Astrocyte (in vitro differentiated cells and primary cell): Measurements from ENCODE around the gene ROBO3.

Source experiments
- EZH2 ChIP-seq: IDR thresholded peaks from 2 replicates; pipeline ENCODE4 v1.6.1; 2012; ENCODE audit warnings: mild to moderate bottlenecking, low read length, inconsistent platforms; ENCODE audit not compliant: insufficient read depth
- TF ChIP-seq, protein P1 (sequence below): IDR thresholded peaks from 2 replicates; pipeline ENCODE4 v1.5.1; 2011; ENCODE audit warnings: low read depth, mild to moderate bottlenecking, inconsistent platforms, low read length, moderate library complexity; ENCODE audit not compliant: insufficient read depth

DNA sequence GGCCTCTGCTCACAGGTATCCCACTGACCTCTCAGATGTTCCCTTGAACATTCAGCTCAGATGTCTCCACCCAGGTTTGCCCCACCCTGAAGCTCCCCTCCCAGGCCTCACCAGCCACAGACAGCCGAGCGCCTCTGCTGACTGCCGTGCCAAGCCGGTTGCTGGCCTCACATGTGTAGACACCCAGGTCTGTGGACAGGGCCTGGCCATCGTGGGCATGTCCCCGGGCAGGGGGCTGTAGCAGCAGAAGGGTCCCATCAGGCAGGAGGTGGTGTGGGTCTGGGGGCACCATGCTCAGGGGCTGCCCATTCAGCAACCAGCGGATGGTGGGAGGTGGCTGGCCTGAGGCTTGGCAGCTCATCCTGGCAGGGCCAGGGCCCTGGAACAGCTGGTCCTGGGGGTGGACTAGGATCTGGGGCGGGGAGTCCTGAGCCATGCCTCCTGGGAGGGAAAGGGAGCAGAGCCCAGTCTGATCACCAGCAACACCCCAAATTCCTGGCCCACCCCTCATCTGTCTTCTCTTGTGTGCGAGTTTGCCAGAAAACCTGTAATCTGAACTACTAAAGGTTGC is 31.7 kb downstream of the ROBO3 start:
- TF ChIP-seq, protein P1, sequence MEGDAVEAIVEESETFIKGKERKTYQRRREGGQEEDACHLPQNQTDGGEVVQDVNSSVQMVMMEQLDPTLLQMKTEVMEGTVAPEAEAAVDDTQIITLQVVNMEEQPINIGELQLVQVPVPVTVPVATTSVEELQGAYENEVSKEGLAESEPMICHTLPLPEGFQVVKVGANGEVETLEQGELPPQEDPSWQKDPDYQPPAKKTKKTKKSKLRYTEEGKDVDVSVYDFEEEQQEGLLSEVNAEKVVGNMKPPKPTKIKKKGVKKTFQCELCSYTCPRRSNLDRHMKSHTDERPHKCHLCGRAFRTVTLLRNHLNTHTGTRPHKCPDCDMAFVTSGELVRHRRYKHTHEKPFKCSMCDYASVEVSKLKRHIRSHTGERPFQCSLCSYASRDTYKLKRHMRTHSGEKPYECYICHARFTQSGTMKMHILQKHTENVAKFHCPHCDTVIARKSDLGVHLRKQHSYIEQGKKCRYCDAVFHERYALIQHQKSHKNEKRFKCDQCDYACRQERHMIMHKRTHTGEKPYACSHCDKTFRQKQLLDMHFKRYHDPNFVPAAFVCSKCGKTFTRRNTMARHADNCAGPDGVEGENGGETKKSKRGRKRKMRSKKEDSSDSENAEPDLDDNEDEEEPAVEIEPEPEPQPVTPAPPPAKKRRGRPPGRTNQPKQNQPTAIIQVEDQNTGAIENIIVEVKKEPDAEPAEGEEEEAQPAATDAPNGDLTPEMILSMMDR, result no peak
- no peak for TF ChIP-seq EZH2
